NCI-H2227 (cell line): ENCODE measurements around the gene FGF9.

Experiments
- DNase-seq: peaks from one replicate; lab custom pipeline; 2025; ENCODE audit not compliant: unreplicated experiment; lab: John Stamatoyannopoulos, UW

Gene FGF9

DNA sequence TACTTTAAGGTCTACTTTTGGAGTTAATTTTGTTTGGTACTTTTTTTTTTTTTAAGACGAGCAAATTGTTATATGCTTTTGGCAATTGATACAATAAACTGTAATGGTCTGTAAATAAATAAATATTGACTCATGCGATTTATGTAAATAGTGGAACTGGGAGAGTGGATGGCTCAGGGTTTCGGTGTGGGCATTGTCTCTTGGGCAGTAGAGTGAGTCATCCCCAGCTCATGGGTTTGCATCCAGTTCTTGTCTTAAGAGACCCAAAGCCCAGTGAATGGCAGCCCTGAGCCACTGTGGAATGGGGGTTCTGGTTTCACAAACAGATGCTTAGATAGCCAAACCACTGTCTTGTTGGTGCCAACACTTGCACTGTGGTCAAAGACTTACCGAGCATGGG, 33.0 kb downstream of the FGF9 start:
- DNase-seq = no peak

DNA sequence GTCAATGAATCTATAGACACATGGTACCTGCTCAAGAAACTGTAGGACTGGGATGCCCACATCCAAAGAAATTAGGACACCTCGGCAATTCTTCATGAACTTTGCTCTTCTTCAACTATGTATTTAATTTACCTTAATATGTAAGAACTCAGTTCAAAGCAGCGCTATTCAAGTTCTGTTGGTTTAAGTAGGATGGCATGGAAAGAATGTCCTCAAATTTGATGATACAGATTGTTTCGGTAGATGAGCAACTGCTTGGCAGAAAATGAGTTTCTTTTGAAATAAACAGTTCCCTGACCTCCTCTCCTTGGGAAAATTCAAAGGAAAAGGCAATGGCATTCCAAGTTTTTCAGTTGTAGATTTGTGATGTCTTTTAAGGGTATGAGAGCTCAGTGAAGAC, 36.7 kb downstream of the FGF9 start:
- DNase-seq = no peak

GRCh38 chr13:21709697-21710096, 38.8 kb downstream of the FGF9 start:
- no peak for DNase-seq

DNA sequence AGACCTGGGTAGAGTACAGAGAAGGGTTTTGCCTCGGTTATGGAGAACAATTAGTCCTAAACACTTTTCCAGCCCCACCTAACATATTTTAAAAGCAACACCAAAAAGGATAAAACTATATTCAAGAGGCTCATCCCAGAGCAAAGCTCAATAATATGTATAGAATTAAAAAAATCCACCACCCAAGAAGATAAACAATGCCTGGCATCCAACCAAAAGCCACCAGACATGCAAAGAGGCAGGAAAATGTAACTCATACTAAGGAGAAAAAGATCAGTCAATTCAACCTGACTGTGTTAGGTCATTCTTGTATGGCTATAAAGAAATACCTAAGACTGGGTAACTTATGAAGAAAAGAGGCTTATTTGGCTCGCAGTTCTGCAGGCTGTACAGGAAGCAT, 39.3 kb downstream of the FGF9 start:
- no peak for DNase-seq

GRCh38 chr13:21717817-21718216, 46.9 kb downstream of the FGF9 start:
- no peak for DNase-seq

DNA sequence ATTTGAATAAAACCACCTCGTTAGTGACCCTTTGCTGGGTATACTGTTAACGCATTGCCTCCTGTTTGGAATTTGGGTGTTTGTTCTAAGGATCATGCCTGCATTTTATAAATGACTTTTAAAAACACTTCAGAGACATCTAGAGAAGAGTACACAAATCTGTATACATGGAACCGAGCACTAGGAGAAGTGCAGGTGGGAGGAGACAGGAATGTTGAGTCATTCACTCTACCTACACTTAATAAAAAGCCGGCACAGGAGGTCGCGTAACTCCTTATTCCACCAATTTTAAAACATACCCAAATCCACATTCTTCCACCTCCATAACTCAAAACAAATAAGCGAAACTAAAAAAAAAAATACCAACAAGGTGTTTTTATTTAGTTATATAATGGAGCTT, 48.6 kb downstream of the FGF9 start:
- DNase-seq = no peak

GRCh38 chr13:21723807-21724505, 53.1 kb downstream of the FGF9 start:
- DNase-seq = no peak

GRCh38 chr13:21730186-21730880, 59.5 kb downstream of the FGF9 start:
- no peak for DNase-seq

- no peak for DNase-seq
Observed at GRCh38 chr13:21733475-21734263, 62.8 kb downstream of the FGF9 start.

DNA sequence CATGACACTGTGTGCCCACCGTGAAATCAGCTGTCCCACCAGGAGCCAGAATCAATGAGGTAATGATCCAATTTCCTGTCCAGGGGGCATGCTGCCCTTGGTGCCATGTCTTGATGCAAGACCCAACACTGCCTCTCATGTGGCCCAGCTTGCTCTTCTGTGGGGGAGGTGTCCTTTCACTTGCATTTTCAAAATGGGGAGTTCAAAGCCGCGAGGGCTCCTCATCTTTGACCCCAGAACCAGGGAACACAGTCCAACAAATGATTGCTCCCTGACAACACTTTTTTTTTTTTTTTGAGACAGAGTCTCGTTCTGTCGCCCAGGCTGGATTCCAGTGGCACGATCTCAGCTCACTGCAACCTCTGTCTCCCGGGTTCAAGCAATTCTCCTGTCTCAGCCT, 64.1 kb downstream of the FGF9 start:
- no peak for DNase-seq

GRCh38 chr13:21735701-21736401, 65.0 kb downstream of the FGF9 start:
- no peak for DNase-seq

- no peak for DNase-seq
Observed at GRCh38 chr13:21736926-21737325, 66.1 kb downstream of the FGF9 start.

DNA sequence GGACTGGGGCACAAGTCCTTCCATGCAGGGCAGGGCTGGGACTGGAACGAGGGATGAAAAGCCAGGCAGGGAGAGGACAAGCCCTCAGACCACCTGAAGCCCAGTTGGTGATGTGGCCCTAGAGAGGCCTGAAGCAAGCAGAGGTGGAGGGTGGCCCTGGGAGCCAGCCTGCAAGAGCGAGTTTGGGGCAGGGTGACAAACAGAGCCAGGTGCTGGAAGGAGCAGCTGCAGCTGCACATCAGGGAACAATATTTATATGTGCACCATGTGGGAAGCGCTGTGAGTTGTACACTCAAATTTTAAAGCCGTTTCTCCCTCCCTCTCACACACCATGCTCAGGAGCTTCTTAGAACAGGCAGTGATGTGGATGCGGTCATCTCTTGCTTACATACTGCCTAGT, 67.8 kb downstream of the FGF9 start:
- DNase-seq = no peak

GRCh38 chr13:21739771-21740170, 68.9 kb downstream of the FGF9 start:
- DNase-seq = no peak

DNA sequence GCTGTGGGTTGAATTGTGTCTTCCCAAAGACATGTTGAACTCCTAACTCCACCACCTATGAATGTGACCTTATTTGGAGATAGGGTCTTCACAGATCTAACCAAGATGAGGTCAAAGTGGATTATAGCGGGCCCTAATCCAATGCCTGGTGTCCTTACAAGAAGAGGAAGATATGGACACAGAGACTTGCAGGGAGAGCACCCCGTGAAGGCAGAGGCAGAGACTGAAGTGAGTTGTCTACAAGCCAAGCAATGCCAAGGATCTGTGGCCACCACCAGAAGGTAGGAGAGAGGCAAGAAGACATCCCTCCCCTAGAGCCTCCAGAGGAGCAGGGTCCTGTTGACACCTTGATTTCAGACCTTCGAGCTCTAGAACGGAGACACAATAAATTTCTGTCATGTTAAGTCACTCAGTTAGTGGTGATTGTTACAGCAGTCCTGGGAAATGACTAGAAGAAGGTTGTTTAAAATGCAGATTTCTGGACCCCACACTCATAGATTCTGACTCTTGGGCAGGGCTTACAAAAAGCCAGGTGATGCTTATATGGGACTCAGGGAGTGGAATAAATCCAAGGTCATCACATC, 70.6 kb downstream of the FGF9 start:
- no peak for DNase-seq

- no peak for DNase-seq
Observed at GRCh38 chr13:21742096-21742495, 71.2 kb downstream of the FGF9 start.

GRCh38 chr13:21744149-21744548, 73.3 kb downstream of the FGF9 start:
- no peak for DNase-seq

GRCh38 chr13:21745307-21745706, 74.4 kb downstream of the FGF9 start:
- DNase-seq = no peak

DNA sequence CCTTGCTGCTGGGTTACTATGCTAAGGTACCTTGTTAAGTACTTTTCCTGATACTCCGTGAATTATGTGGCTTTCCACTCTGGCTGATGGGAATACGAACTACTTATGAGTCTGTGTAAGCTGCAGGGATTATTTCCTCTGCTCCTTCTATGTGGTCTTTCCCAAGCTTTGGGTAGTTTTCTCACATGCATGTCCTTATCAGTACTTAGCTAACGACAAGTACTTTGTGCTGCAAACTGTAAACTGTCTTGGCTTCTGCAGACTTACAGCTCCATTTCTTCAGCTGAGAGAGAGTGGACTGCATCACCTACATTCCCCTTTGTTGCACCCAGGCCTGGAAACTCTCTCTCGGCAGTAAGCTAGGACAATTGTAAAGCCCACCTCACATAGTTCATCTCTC, 76.6 kb downstream of the FGF9 start:
- DNase-seq = no peak

GRCh38 chr13:21748166-21748565, 77.3 kb downstream of the FGF9 start:
- DNase-seq = no peak

DNA sequence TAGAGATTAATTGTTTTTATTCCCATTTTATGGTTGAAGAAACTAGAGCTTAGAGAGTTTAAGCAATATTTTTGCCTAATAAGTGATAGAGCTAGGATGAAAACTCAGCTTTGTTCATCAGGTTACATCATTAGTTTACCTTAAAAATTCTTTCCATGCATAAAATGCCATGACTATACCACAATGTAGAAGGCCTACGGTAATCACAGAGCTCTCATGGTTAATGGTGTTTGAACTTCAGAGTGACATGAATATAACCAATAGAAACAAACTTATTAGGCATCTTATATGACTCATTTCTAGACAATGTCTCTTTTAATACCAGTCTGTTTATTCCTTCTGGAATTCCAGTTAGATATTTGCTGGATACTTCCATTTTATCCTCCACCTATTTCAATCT, 78.5 kb downstream of the FGF9 start:
- no peak for DNase-seq
